C4-2B (cell line): ENCODE data around the gene CUZD1.
"Not testable (repeated sequence)": the region's sequence is repeated elsewhere in the genome, so short reads cannot be mapped to it uniquely, and the experiment has no call there.

Experiments
- CTCF ChIP-seq: fragments of 450-650 bp; conservative IDR thresholded peaks from 2 replicates; pipeline ENCODE4 v1.5.1; 2017; ENCODE audit warnings: mild to moderate bottlenecking
- ZFX ChIP-seq: fragments of 450-650 bp; IDR thresholded peaks from 2 replicates; pipeline ENCODE4 v1.6.1; 2017

- not testable (repeated sequence) for TF ChIP-seq CTCF, ZFX
Observed at GRCh38 chr10:122858042-122858441, 12.4 kb upstream of the CUZD1 start.
